ENCODE results near the gene MLST8.

The MLST8 gene

DNA sequence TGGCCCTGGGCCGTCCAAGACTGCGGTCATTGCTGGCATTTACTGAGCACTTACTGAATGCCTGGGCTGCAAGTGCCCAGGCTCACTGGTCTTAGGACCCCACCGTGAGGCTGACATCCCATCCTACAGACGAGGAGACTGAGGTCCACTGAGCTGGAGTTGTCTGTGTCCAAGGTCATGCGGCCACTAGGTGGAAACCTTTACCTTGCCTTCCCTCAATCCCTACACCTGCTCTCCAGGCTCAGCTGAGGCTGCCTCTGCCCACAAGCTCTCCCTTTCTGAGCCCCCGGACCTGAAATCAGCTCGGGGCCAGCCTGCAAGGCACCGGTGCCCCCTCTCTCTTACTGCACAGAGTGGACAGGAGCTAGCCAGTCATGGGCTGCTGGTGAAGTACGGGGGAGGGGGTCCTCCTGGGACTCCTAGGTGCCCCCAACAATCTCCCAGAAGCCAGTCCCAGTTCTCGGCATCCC is 10.4 kb upstream of the MLST8 start:
- Histone ChIP-seq H3K4me3 (ENCODE audit: low read depth, low read length) (no peak overlapping the region), H3K4me1 (ENCODE audit: control insufficient read depth, insufficient read depth, low read length) (peaks cover 9% of the 10 kb centered on the region; the same call in 1 of the 2 replicates), H3K27ac (ENCODE audit: extremely low read depth, low read depth, low read length) (no peak overlapping the region), H3K36me3 (ENCODE audit: control insufficient read depth in 2 of 2, insufficient read depth in 1 of 2, low read length in 2 of 2) (no peaks in the 10 kb centered on the region), H3K9me3 (ENCODE audit: control insufficient read depth, insufficient read depth, low read depth, low read length) (no peaks in the 10 kb centered on the region)
- ChIA-PET POLR2A (interaction anchor here (0.6 to 2.5 kb wide), 14 partner anchors 10 to 265 kb away, joined by 3 to 30 read pairs (median 4); partner anchors contain the start of genes BRICD5, DNASE1L2, E4F1 and ECI1), CTCF (interaction anchor here (0.5 to 3.4 kb wide), 15 partner anchors 8 to 1950 kb away, joined by 3 to 28 read pairs (median 3); partner anchors contain the start of genes ABCA3, ECI1 and MLST8)
- TF ChIP-seq ZNF664 (tag by site-specific recombination; IDR thresholded peaks at IDR 0.05) = peak; percentile 74
- no peak for TF ChIP-seq ZNF629 (tag by site-specific recombination; IDR thresholded peaks at IDR 0.05)
- TF ChIP-seq ZNF426 (tag by site-specific recombination; IDR thresholded peaks at IDR 0.05) = no peak
- TF ChIP-seq, protein P1, sequence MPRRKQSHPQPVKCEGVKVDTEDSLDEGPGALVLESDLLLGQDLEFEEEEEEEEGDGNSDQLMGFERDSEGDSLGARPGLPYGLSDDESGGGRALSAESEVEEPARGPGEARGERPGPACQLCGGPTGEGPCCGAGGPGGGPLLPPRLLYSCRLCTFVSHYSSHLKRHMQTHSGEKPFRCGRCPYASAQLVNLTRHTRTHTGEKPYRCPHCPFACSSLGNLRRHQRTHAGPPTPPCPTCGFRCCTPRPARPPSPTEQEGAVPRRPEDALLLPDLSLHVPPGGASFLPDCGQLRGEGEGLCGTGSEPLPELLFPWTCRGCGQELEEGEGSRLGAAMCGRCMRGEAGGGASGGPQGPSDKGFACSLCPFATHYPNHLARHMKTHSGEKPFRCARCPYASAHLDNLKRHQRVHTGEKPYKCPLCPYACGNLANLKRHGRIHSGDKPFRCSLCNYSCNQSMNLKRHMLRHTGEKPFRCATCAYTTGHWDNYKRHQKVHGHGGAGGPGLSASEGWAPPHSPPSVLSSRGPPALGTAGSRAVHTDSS (tag by site-specific recombination; IDR thresholded peaks at IDR 0.05) = no peak
- no peak for TF ChIP-seq ZNF76 (tag by site-specific recombination; IDR thresholded peaks at IDR 0.05; ENCODE audit: borderline replicate concordance, low read depth)
- TF ChIP-seq, protein P2, sequence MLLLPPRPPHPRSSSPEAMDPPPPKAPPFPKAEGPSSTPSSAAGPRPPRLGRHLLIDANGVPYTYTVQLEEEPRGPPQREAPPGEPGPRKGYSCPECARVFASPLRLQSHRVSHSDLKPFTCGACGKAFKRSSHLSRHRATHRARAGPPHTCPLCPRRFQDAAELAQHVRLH (tag by site-specific recombination; IDR thresholded peaks at IDR 0.05) = peak; percentile 72
- TF ChIP-seq ZNF654 (tag by site-specific recombination; IDR thresholded peaks at IDR 0.05; ENCODE audit: low read depth) = peak; percentile 94
- no peak for TF ChIP-seq ZNF114 (tag by site-specific recombination; IDR thresholded peaks at IDR 0.05)
- no peak for TF ChIP-seq ZNF140 (tag by site-specific recombination; IDR thresholded peaks at IDR 0.05)
- TF ChIP-seq ZBTB1 (tag by site-specific recombination; IDR thresholded peaks at IDR 0.05) = no peak
- no peak for TF ChIP-seq ZNF837 (tag by site-specific recombination; IDR thresholded peaks at IDR 0.05)
- no peak for TF ChIP-seq ZNF354C (tag by site-specific recombination; IDR thresholded peaks at IDR 0.05; ENCODE audit: borderline replicate concordance, low read depth)
- TF ChIP-seq, protein P3, sequence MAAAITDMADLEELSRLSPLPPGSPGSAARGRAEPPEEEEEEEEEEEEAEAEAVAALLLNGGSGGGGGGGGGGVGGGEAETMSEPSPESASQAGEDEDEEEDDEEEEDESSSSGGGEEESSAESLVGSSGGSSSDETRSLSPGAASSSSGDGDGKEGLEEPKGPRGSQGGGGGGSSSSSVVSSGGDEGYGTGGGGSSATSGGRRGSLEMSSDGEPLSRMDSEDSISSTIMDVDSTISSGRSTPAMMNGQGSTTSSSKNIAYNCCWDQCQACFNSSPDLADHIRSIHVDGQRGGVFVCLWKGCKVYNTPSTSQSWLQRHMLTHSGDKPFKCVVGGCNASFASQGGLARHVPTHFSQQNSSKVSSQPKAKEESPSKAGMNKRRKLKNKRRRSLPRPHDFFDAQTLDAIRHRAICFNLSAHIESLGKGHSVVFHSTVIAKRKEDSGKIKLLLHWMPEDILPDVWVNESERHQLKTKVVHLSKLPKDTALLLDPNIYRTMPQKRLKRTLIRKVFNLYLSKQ (tag by site-specific recombination; IDR thresholded peaks at IDR 0.05; ENCODE audit: borderline replicate concordance) = no peak
- no peak for TF ChIP-seq GFI1B (tag by site-specific recombination; IDR thresholded peaks at IDR 0.05)
- TF ChIP-seq PRDM1 (tag by site-specific recombination; IDR thresholded peaks at IDR 0.05) = no peak
- no peak for TF ChIP-seq ZNF626 (tag by site-specific recombination; IDR thresholded peaks at IDR 0.05)
- TF ChIP-seq, protein P4, sequence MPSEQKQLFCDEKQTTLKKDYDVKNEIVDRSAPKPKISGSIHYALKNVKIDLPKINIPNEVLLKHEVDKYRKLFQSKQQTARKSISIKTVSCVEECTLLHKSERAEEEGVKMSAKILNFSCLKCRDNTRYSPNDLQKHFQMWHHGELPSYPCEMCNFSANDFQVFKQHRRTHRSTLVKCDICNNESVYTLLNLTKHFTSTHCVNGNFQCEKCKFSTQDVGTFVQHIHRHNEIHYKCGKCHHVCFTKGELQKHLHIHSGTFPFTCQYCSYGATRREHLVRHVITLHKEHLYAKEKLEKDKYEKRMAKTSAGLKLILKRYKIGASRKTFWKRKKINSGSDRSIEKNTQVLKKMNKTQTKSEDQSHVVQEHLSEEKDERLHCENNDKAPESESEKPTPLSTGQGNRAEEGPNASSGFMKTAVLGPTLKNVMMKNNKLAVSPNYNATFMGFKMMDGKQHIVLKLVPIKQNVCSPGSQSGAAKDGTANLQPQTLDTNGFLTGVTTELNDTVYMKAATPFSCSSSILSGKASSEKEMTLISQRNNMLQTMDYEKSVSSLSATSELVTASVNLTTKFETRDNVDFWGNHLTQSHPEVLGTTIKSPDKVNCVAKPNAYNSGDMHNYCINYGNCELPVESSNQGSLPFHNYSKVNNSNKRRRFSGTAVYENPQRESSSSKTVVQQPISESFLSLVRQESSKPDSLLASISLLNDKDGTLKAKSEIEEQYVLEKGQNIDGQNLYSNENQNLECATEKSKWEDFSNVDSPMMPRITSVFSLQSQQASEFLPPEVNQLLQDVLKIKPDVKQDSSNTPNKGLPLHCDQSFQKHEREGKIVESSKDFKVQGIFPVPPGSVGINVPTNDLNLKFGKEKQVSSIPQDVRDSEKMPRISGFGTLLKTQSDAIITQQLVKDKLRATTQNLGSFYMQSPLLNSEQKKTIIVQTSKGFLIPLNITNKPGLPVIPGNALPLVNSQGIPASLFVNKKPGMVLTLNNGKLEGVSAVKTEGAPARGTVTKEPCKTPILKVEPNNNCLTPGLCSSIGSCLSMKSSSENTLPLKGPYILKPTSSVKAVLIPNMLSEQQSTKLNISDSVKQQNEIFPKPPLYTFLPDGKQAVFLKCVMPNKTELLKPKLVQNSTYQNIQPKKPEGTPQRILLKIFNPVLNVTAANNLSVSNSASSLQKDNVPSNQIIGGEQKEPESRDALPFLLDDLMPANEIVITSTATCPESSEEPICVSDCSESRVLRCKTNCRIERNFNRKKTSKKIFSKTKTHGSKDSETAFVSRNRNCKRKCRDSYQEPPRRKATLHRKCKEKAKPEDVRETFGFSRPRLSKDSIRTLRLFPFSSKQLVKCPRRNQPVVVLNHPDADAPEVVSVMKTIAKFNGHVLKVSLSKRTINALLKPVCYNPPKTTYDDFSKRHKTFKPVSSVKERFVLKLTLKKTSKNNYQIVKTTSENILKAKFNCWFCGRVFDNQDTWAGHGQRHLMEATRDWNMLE (tag by site-specific recombination; conservative IDR thresholded peaks at IDR 0.05; ENCODE audit: low read depth) = no peak
- no peak for TF ChIP-seq ZNF707 (tag by site-specific recombination; IDR thresholded peaks at IDR 0.05)
- TF ChIP-seq ZNF292 (tag by site-specific recombination; IDR thresholded peaks at IDR 0.05; ENCODE audit: borderline replicate concordance, low read depth) = no peak
- TF ChIP-seq, protein P5, sequence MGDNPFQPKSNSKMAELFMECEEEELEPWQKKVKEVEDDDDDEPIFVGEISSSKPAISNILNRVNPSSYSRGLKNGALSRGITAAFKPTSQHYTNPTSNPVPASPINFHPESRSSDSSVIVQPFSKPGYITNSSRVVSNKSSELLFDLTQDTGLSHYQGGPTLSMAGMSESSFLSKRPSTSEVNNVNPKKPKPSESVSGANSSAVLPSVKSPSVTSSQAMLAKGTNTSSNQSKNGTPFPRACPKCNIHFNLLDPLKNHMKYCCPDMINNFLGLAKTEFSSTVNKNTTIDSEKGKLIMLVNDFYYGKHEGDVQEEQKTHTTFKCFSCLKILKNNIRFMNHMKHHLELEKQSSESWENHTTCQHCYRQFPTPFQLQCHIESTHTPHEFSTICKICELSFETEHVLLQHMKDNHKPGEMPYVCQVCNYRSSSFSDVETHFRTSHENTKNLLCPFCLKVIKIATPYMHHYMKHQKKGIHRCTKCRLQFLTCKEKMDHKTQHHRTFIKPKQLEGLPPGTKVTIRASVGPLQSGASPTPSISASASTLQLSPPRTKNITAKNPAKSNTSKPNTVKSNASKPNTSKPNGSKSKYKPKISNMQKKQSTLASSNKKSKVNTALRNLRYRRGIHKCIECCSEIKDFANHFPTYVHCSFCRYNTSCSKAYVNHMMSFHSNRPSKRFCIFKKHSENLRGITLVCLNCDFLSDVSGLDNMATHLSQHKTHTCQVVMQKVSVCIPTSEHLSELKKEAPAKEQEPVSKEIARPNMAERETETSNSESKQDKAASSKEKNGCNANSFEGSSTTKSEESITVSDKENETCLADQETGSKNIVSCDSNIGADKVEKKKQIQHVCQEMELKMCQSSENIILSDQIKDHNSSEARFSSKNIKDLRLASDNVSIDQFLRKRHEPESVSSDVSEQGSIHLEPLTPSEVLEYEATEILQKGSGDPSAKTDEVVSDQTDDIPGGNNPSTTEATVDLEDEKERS (tag by site-specific recombination; IDR thresholded peaks at IDR 0.05) = no peak
- TF ChIP-seq ZNF404 (tag by site-specific recombination; IDR thresholded peaks at IDR 0.05) = no peak
- no peak for TF ChIP-seq ZNF433 (tag by site-specific recombination; IDR thresholded peaks at IDR 0.05; ENCODE audit: low read depth)
- no peak for TF ChIP-seq ZNF133 (tag by site-specific recombination; IDR thresholded peaks at IDR 0.05)
- TF ChIP-seq, protein P6, sequence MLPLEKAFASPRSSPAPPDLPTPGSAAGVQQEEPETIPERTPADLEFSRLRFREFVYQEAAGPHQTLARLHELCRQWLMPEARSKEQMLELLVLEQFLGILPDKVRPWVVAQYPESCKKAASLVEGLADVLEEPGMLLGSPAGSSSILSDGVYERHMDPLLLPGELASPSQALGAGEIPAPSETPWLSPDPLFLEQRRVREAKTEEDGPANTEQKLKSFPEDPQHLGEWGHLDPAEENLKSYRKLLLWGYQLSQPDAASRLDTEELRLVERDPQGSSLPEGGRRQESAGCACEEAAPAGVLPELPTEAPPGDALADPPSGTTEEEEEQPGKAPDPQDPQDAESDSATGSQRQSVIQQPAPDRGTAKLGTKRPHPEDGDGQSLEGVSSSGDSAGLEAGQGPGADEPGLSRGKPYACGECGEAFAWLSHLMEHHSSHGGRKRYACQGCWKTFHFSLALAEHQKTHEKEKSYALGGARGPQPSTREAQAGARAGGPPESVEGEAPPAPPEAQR (tag by site-specific recombination; IDR thresholded peaks at IDR 0.05) = no peak

Measured in HEK293 (cell line).